ENCODE data around the gene MLX.
A peak's percentile ranks its signal among the peaks of the same experiment; 100 is the strongest.
"Not testable (repeated sequence)": the region's sequence is repeated elsewhere in the genome, so short reads cannot be mapped to it uniquely, and the experiment has no call there.

Gene MLX

GRCh38 chr17:42579794-42580551 is 13.1 kb downstream of the MLX start:
- no peak for DNase-seq (ENCODE audit: low spot score)

- no peak for DNase-seq (ENCODE audit: low spot score)
These were observed 14.9 kb downstream of the MLX start for GRCh38 chr17:42581744-42582270.

GRCh38 chr17:42584880-42585279 is 18.0 kb downstream of the MLX start:
- no peak for DNase-seq (ENCODE audit: low spot score)

- no peak for DNase-seq (ENCODE audit: low spot score)
These were observed 18.5 kb downstream of the MLX start for GRCh38 chr17:42585353-42585752.

- DNase-seq (ENCODE audit: low spot score), result no peak
These were observed 19.8 kb downstream of the MLX start for GRCh38 chr17:42586514-42587230.

GRCh38 chr17:42590886-42591285 is 24.0 kb downstream of the MLX start:
- DNase-seq (ENCODE audit: low spot score), result no peak

GRCh38 chr17:42591411-42591810 is 24.5 kb downstream of the MLX start:
- DNase-seq (ENCODE audit: low spot score), result no peak

GRCh38 chr17:42596386-42596785 is 29.5 kb downstream of the MLX start:
- no peak for DNase-seq (ENCODE audit: low spot score)

GRCh38 chr17:42598905-42599304 is 32.0 kb downstream of the MLX start:
- no peak for DNase-seq (ENCODE audit: low spot score)

- DNase-seq (ENCODE audit: low spot score), result no peak
These were observed 36.4 kb downstream of the MLX start for GRCh38 chr17:42603318-42603717.

- no peak for DNase-seq (ENCODE audit: low spot score)
These were observed 40.9 kb downstream of the MLX start for GRCh38 chr17:42607769-42608168.

- DNase-seq (ENCODE audit: low spot score), result no peak
These were observed 41.6 kb downstream of the MLX start for GRCh38 chr17:42608305-42609181.

- DNase-seq (ENCODE audit: low spot score), result peak; percentile 99
These were observed 42.4 kb downstream of the MLX start, which contains the start of the genes RETREG3 and TUBG1 for GRCh38 chr17:42609182-42609813. Gene RETREG3, minus strand, starts transcription at chr17:42609374. Its CDS starts 50 bp downstream, at chr17:42609324. Gene TUBG1, plus strand, starts transcription at chr17:42609683. Its CDS starts 55 bp downstream, at chr17:42609738.

- not testable (repeated sequence) for DNase-seq (ENCODE audit: low spot score)
These were observed 43.2 kb downstream of the MLX start for GRCh38 chr17:42609814-42610801.

- no peak for DNase-seq (ENCODE audit: low spot score)
These were observed 45.1 kb downstream of the MLX start for GRCh38 chr17:42612013-42612412.

GRCh38 chr17:42613699-42614295 is 46.9 kb downstream of the MLX start:
- DNase-seq (ENCODE audit: low spot score), result no peak

- DNase-seq (ENCODE audit: low spot score), result peak; percentile 85
These were observed 51.1 kb downstream of the MLX start for GRCh38 chr17:42617956-42618431.

GRCh38 chr17:42618442-42619150 is 51.7 kb downstream of the MLX start:
- peak; percentile 64 for DNase-seq (ENCODE audit: low spot score)

GRCh38 chr17:42621987-42622386 is 55.1 kb downstream of the MLX start:
- DNase-seq (ENCODE audit: low spot score), result not testable (repeated sequence)

All from hematopoietic multipotent progenitor cell treated with erythropoietin and hydrocortisone succinate and interleukin-3 and kit ligand, for 15 days (in vitro differentiated cells).